HCT116 (cell line): ENCODE results near the gene F2R. TPM values are rescaled to one million over a fixed set of nuclear protein-coding genes. Genes with fewer than 3 reads are reported as not detected.

Experiments
- ATAC-seq: fragments of 200-7000 bp; cut with Tn5 transposase; 2 replicates; pipeline ENCODE4 v1.9.1; 2020; ENCODE audit warnings: mild to moderate bottlenecking, moderate library complexity
- BruUV-seq: library from RNA; stranded (reverse); fragments of 400-500 nt; replicated peaks from 2 replicates; lab custom pipeline; 2021; lab: Mats Ljungman, UMichigan
- CTCF ChIA-PET: fragments of 300-600 bp; sonication (Branson Sonifier 250); formaldehyde crosslinking; loops from one replicate; lab custom pipeline; 2021; ENCODE audit warnings: antibody characterized with exemption; lab: Charles Lee
- POLR2A ChIA-PET: fragments of 300-600, 350-600 bp; sonication (Branson Sonifier 250); formaldehyde crosslinking; loops from one replicate; lab custom pipeline; 2021; ENCODE audit warnings: antibody characterized with exemption; lab: Charles Lee
- RAD21 ChIA-PET, 2 experiments: fragments of 300-600 bp; sonication (Branson Sonifier 250); formaldehyde crosslinking; loops; one replicate each; lab custom pipeline; 2023; ENCODE audit warnings: low total read pairs in 2 of 2; ENCODE audit not compliant: uncharacterized antibody in 2 of 2, unreplicated experiment in 2 of 2, low non-redundant PET in 1 of 2; lab: Charles Lee
- DNase-seq: peaks from one replicate; pipeline ENCODE4 v3.0.0-alpha.2; 2010; ENCODE audit warnings: low read depth, low spot score
- H2AFZ ChIP-seq: fragments of 200-600 bp; shearing (Covaris generic), sonication (generic); 2 replicates; pipeline ENCODE4 v1.6.1; 2017; ENCODE audit warnings: low read depth, mixed run types, mixed read lengths, antibody characterized with exemption, low read length; ENCODE audit not compliant: poor library complexity, severe bottlenecking
- H3K27ac ChIP-seq: 2 replicates; pipeline ENCODE4 v1.5.1; 2012; ENCODE audit warnings: low read depth, low read length
- H3K27me3 ChIP-seq: fragments of 200-600 bp; sonication (generic); 2 replicates; pipeline ENCODE4 v1.6.1; 2016; ENCODE audit warnings: mixed run types, low read length, mixed read lengths; ENCODE audit not compliant: insufficient read depth
- H3K36me3 ChIP-seq, 2 experiments: fragments of 200-500 bp in 1 of 2; fragments of 200-600 bp in 1 of 2; sonication (Bioruptor generic) in 1 of 2; sonication (generic) in 1 of 2; 2 replicates each; pipeline versions ENCODE4 v1.5.1 to v1.6.1; 2014 to 2016; ENCODE audit warnings: low read length in 2 of 2, inconsistent platforms in 1 of 2, mixed read lengths in 1 of 2, mixed run types in 1 of 2; ENCODE audit not compliant: insufficient read depth in 2 of 2, control insufficient read depth in 1 of 2
- H3K4me1 ChIP-seq, 2 experiments: fragments of 200-600 bp in 1 of 2; sonication (generic) in 1 of 2; 2 replicates each; pipeline versions ENCODE4 v1.5.1 to v1.6.1; 2012 to 2017; ENCODE audit warnings: low read length in 2 of 2, inconsistent platforms in 1 of 2, mild to moderate bottlenecking in 1 of 2, mixed read lengths in 1 of 2, mixed run types in 1 of 2, moderate library complexity in 1 of 2; ENCODE audit not compliant: insufficient read depth in 2 of 2, control insufficient read depth in 1 of 2
- H3K4me2 ChIP-seq: fragments of 200-600 bp; sonication (generic); 2 replicates; pipeline ENCODE4 v1.6.1; 2017; ENCODE audit warnings: mixed run types, low read length, mixed read lengths
- H3K4me3 ChIP-seq, 2 experiments: fragments of 200-600 bp in 1 of 2; sonication (generic) in 1 of 2; replicated peaks in 1 of 2; 2 replicates each; pipeline ENCODE4 v1.5.1; 2011 to 2016; ENCODE audit warnings: low read length in 2 of 2, control low read depth in 1 of 2, low read depth in 1 of 2, mild to moderate bottlenecking in 1 of 2, mixed read lengths in 1 of 2, mixed run types in 1 of 2
- H3K79me2 ChIP-seq: fragments of 200-600 bp; sonication (generic); 2 replicates; pipeline ENCODE4 v1.6.1; 2017; ENCODE audit warnings: mild to moderate bottlenecking, mixed run types, low read length, moderate library complexity, mixed read lengths; ENCODE audit not compliant: insufficient read depth
- H3K9ac ChIP-seq: fragments of 200-600 bp; sonication (generic); 2 replicates; pipeline ENCODE4 v1.6.1; 2016; ENCODE audit warnings: low read length, mixed read lengths
- H3K9me2 ChIP-seq: fragments of 200-600 bp; sonication (generic), shearing (Covaris generic); 2 replicates; pipeline ENCODE4 v1.6.1; 2017; ENCODE audit warnings: mixed run types, mild to moderate bottlenecking, moderate library complexity; ENCODE audit not compliant: insufficient read depth
- H3K9me3 ChIP-seq, 2 experiments: fragments of 200-500 bp in 1 of 2; fragments of 200-600 bp in 1 of 2; sonication (Bioruptor generic) in 1 of 2; sonication (generic) in 1 of 2; 2 replicates each; pipeline ENCODE4 v1.6.1; 2014 to 2017; ENCODE audit warnings: low read length in 2 of 2, mixed read lengths in 2 of 2, inconsistent platforms in 1 of 2, low read depth in 1 of 2, mild to moderate bottlenecking in 1 of 2, mixed run types in 1 of 2, moderate library complexity in 1 of 2; ENCODE audit not compliant: control insufficient read depth in 1 of 2, insufficient read depth in 1 of 2
- H4K20me1 ChIP-seq: fragments of 200-600 bp; sonication (generic), shearing (Covaris generic); 2 replicates; pipeline ENCODE4 v1.6.1; 2017; ENCODE audit warnings: mixed run types, mild to moderate bottlenecking, moderate library complexity; ENCODE audit not compliant: insufficient read depth
- CBX3 ChIP-seq: IDR thresholded peaks from 2 replicates; pipeline ENCODE4 v1.6.1; 2012; ENCODE audit warnings: low read depth
- EZH2 ChIP-seq: fragments of 200-600 bp; sonication (generic); IDR thresholded peaks from 2 replicates; pipeline ENCODE4 v1.6.1; 2017; ENCODE audit warnings: antibody characterized with exemption, mixed run types
- JUND ChIP-seq: IDR thresholded peaks from 2 replicates; pipeline ENCODE4 v1.6.1; 2012
- POLR2A ChIP-seq: IDR thresholded peaks from 2 replicates; pipeline ENCODE4 v1.7.0; 2011; ENCODE audit warnings: borderline replicate concordance; ENCODE audit not compliant: insufficient read depth, insufficient read length; ENCODE audit errors: extremely low read depth
- RAD21 ChIP-seq: IDR thresholded peaks from 2 replicates; pipeline ENCODE4 v1.6.1; 2012; ENCODE audit warnings: low read depth, mild to moderate bottlenecking
- SP1 ChIP-seq: IDR thresholded peaks from 2 replicates; pipeline ENCODE4 v1.6.1; 2012; ENCODE audit warnings: low read depth
- SRF ChIP-seq: IDR thresholded peaks from 2 replicates; pipeline ENCODE4 v1.6.1; 2012; ENCODE audit warnings: low read depth
- ZFX ChIP-seq: fragments of 450-650 bp; IDR thresholded peaks from 2 replicates; pipeline ENCODE4 v1.6.1; 2017
- intact Hi-C: fragments of 100-400 bp; cut with micrococcal nuclease; formaldehyde crosslinking; loops from 2 replicates; pipeline ENCODE4 v1.10.0; 2022
- total RNA-seq: library from RNA; stranded (reverse); gene quantifications from one replicate; pipeline ENCODE4 v1.2.1, GENCODE V29; 2021; ENCODE audit not compliant: unreplicated experiment
- TF ChIP-seq, protein P1 (sequence below): IDR thresholded peaks from 2 replicates; pipeline ENCODE4 v1.6.1; 2012
- TF ChIP-seq, protein P2 (sequence below): IDR thresholded peaks from 2 replicates; pipeline ENCODE4 v1.6.1; 2012
- TF ChIP-seq, protein P3 (sequence below): IDR thresholded peaks from 2 replicates; pipeline ENCODE4 v1.6.1; 2012; ENCODE audit warnings: low read depth
- TF ChIP-seq, protein P4 (sequence below): IDR thresholded peaks from 2 replicates; pipeline ENCODE4 v1.6.1; 2011; ENCODE audit warnings: mild to moderate bottlenecking, low read length, moderate library complexity; ENCODE audit not compliant: insufficient replicate concordance; ENCODE audit errors: extremely low read depth
- TF ChIP-seq, protein P5 (sequence below), 3 experiments: fragments of 200-600 bp in 1 of 3; sonication (generic) in 1 of 3; IDR thresholded peaks in 2 of 3; conservative IDR thresholded peaks in 1 of 3; 2 replicates each; pipeline ENCODE4 v1.5.1; 2012 to 2017; ENCODE audit warnings: low read depth in 2 of 3, low read length in 2 of 3, antibody characterized with exemption in 1 of 3, borderline replicate concordance in 1 of 3, control low read depth in 1 of 3, mild to moderate bottlenecking in 1 of 3, mixed read lengths in 1 of 3, mixed run types in 1 of 3, moderate library complexity in 1 of 3; ENCODE audit not compliant: insufficient read depth in 1 of 3

Gene F2R
- total RNA-seq, 1 experiment from 2014 or later = 16.6 TPM

DNA sequence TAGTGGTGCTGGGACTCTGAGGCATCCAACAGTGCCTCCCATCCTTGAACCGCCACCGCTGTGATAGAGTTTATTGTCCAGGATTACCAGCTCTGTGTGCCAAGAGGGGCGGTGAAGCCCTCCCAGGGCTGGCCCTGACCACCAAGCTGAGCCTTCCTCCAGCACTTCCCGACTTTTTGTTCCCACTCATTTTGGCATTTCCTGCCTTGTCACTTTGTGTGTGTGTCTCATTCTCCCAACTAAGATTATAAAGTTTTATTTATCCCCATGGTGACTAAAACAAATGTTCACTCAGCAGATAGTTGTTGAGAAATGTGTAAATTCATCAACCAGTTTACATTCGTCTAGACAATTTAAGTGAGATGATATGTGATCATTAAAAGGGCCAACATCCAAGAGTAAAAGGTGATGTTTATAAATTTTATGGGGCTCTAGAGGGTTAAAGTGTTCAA is 2.5 kb downstream of the F2R start:
- no TSS peak for BruUV-seq
- H3K9ac ChIP-seq = no peak overlapping the region
- ChIA-PET CTCF (no interaction called here), RAD21 (no interaction called here), POLR2A (no interaction called here)
- TF ChIP-seq SP1 (no peak), ZFX (no peak), POLR2A (no peak)
- TF ChIP-seq, protein P1, sequence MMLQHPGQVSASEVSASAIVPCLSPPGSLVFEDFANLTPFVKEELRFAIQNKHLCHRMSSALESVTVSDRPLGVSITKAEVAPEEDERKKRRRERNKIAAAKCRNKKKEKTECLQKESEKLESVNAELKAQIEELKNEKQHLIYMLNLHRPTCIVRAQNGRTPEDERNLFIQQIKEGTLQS = no peak
- TF ChIP-seq, protein P2, sequence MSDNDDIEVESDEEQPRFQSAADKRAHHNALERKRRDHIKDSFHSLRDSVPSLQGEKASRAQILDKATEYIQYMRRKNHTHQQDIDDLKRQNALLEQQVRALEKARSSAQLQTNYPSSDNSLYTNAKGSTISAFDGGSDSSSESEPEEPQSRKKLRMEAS = no peak
- DNase-seq (no peak), ATAC-seq (no peak)
- no peaks in the 10 kb centered on the region for H3K36me3 ChIP-seq
- no peak overlapping the region for H3K4me3 ChIP-seq
- H3K4me2 ChIP-seq = no peak overlapping the region
- H3K9me2 ChIP-seq = no peaks in the 10 kb centered on the region
- no peaks in the 10 kb centered on the region for H3K9me3 ChIP-seq
- H2AFZ ChIP-seq = no peak overlapping the region
- intact Hi-C loops = loop anchor here (5.0 kb wide), 1 partner anchor 54 kb away; no protein-coding TSS in a partner anchor
- no peak overlapping the region for H3K27ac ChIP-seq
- no peaks in the 10 kb centered on the region for H3K27me3 ChIP-seq
- peaks cover 5 to 23% of the 10 kb centered on the region in 2 experiments; a peak in 3 of 4 replicates for H3K4me1 ChIP-seq
- no peaks in the 10 kb centered on the region for H4K20me1 ChIP-seq
- peaks cover 22% of the 10 kb centered on the region for H3K79me2 ChIP-seq

DNA sequence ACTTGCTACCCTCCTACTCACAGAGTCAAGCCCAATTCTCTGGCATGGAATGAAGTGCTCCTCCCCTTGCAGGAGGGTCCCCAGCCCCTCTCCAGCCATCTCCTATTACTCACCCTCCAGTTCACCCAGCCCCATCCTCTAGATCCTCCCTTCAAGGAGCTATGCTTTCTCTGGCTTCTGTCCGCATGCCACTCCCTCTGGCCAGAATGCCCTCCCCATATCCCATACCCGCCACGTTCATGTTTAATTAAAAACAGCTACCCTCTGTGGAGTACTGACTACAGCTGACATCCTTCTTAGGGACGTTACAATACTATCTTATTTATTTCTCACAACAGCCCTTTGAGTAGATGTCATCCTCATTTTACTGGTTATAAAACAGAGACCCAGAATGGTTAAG is 3.0 kb downstream of the F2R start:
- H3K36me3 ChIP-seq = no peaks in the 10 kb centered on the region
- H3K9me2 ChIP-seq = no peaks in the 10 kb centered on the region
- no TSS peak for BruUV-seq
- H3K79me2 ChIP-seq = peaks cover 23% of the 10 kb centered on the region
- ATAC-seq = no peak
- ChIA-PET RAD21 (no interaction called here), POLR2A (no interaction called here), CTCF (no interaction called here)
- H2AFZ ChIP-seq = no peak overlapping the region
- DNase-seq = no peak
- no peaks in the 10 kb centered on the region for H3K27me3 ChIP-seq
- no peak overlapping the region for H3K4me2 ChIP-seq
- peaks cover 5 to 23% of the 10 kb centered on the region in 2 experiments; a peak in 3 of 4 replicates for H3K4me1 ChIP-seq
- intact Hi-C loops = loop anchor here (5.0 kb wide), 1 partner anchor 53 kb away; no protein-coding TSS in a partner anchor
- H3K27ac ChIP-seq = no peak overlapping the region
- no peak overlapping the region for H3K4me3 ChIP-seq
- H4K20me1 ChIP-seq = no peaks in the 10 kb centered on the region
- no peaks in the 10 kb centered on the region for H3K9me3 ChIP-seq
- H3K9ac ChIP-seq = no peak overlapping the region
- TF ChIP-seq, protein P3, sequence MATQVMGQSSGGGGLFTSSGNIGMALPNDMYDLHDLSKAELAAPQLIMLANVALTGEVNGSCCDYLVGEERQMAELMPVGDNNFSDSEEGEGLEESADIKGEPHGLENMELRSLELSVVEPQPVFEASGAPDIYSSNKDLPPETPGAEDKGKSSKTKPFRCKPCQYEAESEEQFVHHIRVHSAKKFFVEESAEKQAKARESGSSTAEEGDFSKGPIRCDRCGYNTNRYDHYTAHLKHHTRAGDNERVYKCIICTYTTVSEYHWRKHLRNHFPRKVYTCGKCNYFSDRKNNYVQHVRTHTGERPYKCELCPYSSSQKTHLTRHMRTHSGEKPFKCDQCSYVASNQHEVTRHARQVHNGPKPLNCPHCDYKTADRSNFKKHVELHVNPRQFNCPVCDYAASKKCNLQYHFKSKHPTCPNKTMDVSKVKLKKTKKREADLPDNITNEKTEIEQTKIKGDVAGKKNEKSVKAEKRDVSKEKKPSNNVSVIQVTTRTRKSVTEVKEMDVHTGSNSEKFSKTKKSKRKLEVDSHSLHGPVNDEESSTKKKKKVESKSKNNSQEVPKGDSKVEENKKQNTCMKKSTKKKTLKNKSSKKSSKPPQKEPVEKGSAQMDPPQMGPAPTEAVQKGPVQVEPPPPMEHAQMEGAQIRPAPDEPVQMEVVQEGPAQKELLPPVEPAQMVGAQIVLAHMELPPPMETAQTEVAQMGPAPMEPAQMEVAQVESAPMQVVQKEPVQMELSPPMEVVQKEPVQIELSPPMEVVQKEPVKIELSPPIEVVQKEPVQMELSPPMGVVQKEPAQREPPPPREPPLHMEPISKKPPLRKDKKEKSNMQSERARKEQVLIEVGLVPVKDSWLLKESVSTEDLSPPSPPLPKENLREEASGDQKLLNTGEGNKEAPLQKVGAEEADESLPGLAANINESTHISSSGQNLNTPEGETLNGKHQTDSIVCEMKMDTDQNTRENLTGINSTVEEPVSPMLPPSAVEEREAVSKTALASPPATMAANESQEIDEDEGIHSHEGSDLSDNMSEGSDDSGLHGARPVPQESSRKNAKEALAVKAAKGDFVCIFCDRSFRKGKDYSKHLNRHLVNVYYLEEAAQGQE = no peak
- TF ChIP-seq EZH2 (no peak), CBX3 (no peak), SRF (no peak), SP1 (no peak), RAD21 (no peak), JUND (no peak)
- TF ChIP-seq, protein P4, sequence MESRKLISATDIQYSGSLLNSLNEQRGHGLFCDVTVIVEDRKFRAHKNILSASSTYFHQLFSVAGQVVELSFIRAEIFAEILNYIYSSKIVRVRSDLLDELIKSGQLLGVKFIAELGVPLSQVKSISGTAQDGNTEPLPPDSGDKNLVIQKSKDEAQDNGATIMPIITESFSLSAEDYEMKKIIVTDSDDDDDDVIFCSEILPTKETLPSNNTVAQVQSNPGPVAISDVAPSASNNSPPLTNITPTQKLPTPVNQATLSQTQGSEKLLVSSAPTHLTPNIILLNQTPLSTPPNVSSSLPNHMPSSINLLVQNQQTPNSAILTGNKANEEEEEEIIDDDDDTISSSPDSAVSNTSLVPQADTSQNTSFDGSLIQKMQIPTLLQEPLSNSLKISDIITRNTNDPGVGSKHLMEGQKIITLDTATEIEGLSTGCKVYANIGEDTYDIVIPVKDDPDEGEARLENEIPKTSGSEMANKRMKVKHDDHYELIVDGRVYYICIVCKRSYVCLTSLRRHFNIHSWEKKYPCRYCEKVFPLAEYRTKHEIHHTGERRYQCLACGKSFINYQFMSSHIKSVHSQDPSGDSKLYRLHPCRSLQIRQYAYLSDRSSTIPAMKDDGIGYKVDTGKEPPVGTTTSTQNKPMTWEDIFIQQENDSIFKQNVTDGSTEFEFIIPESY = no peak
- TF ChIP-seq, protein P5, sequence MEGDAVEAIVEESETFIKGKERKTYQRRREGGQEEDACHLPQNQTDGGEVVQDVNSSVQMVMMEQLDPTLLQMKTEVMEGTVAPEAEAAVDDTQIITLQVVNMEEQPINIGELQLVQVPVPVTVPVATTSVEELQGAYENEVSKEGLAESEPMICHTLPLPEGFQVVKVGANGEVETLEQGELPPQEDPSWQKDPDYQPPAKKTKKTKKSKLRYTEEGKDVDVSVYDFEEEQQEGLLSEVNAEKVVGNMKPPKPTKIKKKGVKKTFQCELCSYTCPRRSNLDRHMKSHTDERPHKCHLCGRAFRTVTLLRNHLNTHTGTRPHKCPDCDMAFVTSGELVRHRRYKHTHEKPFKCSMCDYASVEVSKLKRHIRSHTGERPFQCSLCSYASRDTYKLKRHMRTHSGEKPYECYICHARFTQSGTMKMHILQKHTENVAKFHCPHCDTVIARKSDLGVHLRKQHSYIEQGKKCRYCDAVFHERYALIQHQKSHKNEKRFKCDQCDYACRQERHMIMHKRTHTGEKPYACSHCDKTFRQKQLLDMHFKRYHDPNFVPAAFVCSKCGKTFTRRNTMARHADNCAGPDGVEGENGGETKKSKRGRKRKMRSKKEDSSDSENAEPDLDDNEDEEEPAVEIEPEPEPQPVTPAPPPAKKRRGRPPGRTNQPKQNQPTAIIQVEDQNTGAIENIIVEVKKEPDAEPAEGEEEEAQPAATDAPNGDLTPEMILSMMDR (IDR thresholded peaks at IDR 0.05 in 2 of 3, conservative IDR thresholded peaks at IDR 0.05 in 1 of 3; ENCODE audit: borderline replicate concordance in 1 of 3, insufficient read depth in 1 of 3, low read depth in 2 of 3, low read length in 2 of 3) = no peak
